ENCODE data around the gene MYO16. TPM values are rescaled to one million over a fixed set of nuclear protein-coding genes. Genes with fewer than 3 reads are reported as not detected.

Gene MYO16
- total and polyA plus RNA-seq, 4 experiments from 2014 or later, result 0.54 to 14.9 (median 6.3) TPM

DNA sequence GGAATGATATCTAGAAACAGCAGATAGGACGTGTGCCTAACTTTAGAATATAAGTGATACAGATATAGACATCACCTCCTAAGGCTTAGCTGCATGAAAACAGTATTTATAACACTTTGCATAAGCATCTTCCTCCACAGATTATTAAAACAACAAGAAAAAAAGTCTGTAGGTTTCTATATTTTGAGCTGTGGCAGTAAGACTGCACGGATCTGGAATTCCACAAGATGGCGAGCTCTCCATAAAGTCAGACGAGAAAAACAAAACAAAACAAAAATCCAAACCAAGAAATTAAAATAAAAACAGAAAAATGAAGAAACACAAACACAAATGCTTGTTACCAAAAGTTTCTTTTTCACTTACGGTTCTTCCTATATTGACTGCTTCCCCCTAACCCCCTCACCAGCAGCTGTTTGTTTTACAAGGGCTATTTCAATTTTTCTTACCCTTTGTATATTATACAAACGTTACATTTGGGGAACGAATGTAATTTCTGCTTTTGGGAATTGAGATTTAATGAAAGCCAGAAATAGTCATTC lies 285.8 kb downstream of the MYO16 start:
- H3K27ac Mint-ChIP-seq, result peak overlapping the region in 1 of 7 donors; percentile 74
- CTCF ChIA-PET (ENCODE audit: partially characterized antibody), result interaction anchor here (1.1 to 4.3 kb wide), 5 partner anchors 16 to 591 kb away, joined by 3 to 24 read pairs (median 3); no protein-coding TSS in a partner anchor
- no peak overlapping the region for H3K4me3 ChIP-seq (ENCODE audit: low read length in 2 of 2)

DNA sequence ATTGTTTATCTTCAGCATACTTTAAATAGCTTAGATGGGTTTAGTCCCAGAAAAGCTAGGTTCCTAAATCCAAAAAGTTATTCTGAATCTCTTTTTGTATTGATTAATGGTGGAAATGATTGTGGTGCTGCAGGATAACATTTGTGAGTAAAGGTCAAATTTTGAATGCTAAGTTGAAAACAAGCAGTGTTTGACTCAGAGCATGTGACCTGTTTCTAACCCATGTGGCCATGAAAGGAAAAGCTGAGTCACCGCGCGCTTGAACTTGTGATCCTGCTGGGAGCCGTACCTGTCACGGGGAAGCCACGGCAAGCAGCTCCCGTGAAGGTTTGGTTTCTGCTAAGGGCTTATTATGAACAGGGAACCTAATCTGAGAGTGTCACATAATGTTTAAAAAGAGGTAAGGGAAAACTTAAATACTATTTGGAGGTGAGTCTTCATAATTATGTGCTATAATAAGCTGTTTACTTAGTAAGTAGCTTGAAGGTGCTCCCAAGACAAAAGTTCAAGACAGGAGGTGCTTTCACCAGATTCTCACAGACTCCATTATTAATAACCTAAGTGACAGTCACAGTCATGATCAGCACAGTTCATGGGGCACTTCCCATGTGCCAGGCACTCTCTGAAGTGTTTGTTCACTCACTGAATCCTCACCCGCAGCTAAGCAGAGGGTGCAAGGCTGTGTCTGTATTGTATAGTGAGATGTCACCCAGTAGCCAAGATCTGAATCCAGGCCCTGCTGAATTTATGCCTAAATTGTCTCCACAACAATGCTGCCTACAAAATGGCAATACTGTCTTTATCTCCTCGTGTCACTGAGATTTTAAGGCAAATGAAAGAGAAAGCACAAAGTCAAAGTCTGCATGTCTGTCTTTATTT lies 286.5 kb downstream of the MYO16 start:
- POLR2A ChIA-PET (ENCODE audit: partially characterized antibody), result interaction anchor here (1.4 kb wide), 1 partner anchor 871 kb away, joined by 3 read pairs; the partner anchor contains the start of gene IRS2

More for the DNA sequence above, 285.8 kb downstream of the MYO16 start:
- Histone ChIP-seq H3K27me3 (ENCODE audit: insufficient read depth, low read length) (no peaks in the 10 kb centered on the region), H3K4me1 (ENCODE audit: insufficient read depth, low read length) (peaks cover 16% of the 10 kb centered on the region), H3K36me3 (ENCODE audit: insufficient read depth, low read length) (no peaks in the 10 kb centered on the region), H3K27ac (ENCODE audit: low read depth, low read length) (no peak overlapping the region), H3K9me3 (ENCODE audit: control insufficient read depth in 1 of 2, low read length in 2 of 2) (no peaks in the 10 kb centered on the region)
- intact Hi-C loops (cut with micrococcal nuclease), result loop anchor here (2.0 to 5.0 kb wide), 2 partner anchors 688 to 870 kb away; no protein-coding TSS in a partner anchor
- no peak for DNase-seq
- peaks cover 0 to 3% (median 0%) of the 10 kb centered on the region in 8 donors for H3K9me3 Mint-ChIP-seq
- peak overlapping the region in 2 of 8 donors; percentile 69 to 86 for H3K4me3 Mint-ChIP-seq
- H3K27me3 Mint-ChIP-seq, result no peaks in the 10 kb centered on the region
- POLR2A ChIA-PET (ENCODE audit: partially characterized antibody), result interaction anchor here (1.4 kb wide), 1 partner anchor 872 kb away, joined by 3 read pairs; the partner anchor contains the start of gene IRS2
- H3K4me1 Mint-ChIP-seq, result peaks cover 10 to 17% (median 13%) of the 10 kb centered on the region in 4 donors
- no peaks in the 10 kb centered on the region for H3K36me3 Mint-ChIP-seq

DNA sequence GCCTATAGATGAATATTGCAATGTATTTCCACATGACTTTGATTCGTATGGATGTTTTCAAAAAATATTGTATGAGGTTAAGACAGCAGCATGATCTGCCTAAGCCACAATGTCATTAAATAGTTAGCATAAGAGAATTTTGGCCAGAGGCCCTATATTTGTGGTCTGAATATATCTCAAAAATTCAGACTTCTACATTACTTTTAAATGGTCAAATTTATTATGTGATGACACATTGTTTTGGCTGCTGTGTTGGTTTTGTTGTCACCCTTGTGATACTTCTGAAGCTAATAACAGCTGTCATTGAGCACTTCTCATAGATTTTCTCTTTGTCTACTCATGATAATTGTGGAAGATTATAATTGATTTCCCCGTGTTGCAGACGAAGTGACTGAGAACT lies 288.2 kb downstream of the MYO16 start:
- intact Hi-C loops (cut with micrococcal nuclease), result loop anchor here (5.0 kb wide), 1 partner anchor 690 kb away; no protein-coding TSS in a partner anchor
- ChIA-PET POLR2A (ENCODE audit: partially characterized antibody) (no interaction called here), CTCF (ENCODE audit: partially characterized antibody) (interaction anchor here (1.4 kb wide), 1 partner anchor 43 kb away, joined by 3 read pairs; no protein-coding TSS in a partner anchor)
- H3K4me1 ChIP-seq (ENCODE audit: insufficient read depth, low read length), result peaks cover 16% of the 10 kb centered on the region
- H3K9me3 ChIP-seq (ENCODE audit: control insufficient read depth in 1 of 2, low read length in 2 of 2), result no peaks in the 10 kb centered on the region
- Mint-ChIP-seq H3K27ac (peak overlapping the region in 1 of 7 donors; percentile 25), H3K27me3 (no peaks in the 10 kb centered on the region), H3K9me3 (peaks cover 0 to 2% (median 0%) of the 10 kb centered on the region in 8 donors), H3K4me3 (no peak overlapping the region), H3K36me3 (no peaks in the 10 kb centered on the region), H3K4me1 (peaks cover 10 to 17% (median 13%) of the 10 kb centered on the region in 4 donors)
- H3K27ac ChIP-seq (ENCODE audit: low read depth, low read length), result no peak overlapping the region
- no peaks in the 10 kb centered on the region for H3K27me3 ChIP-seq (ENCODE audit: insufficient read depth, low read length)
- DNase-seq, result no peak
- H3K4me3 ChIP-seq (ENCODE audit: low read length in 2 of 2), result no peak overlapping the region
- H3K36me3 ChIP-seq (ENCODE audit: insufficient read depth, low read length), result no peaks in the 10 kb centered on the region

More for the DNA sequence above, 286.5 kb downstream of the MYO16 start:
- H3K36me3 Mint-ChIP-seq, result no peaks in the 10 kb centered on the region
- CTCF ChIA-PET (ENCODE audit: partially characterized antibody), result interaction anchor here (1.1 to 4.3 kb wide), 4 partner anchors 20 to 592 kb away, joined by 3 to 24 read pairs (median 4); no protein-coding TSS in a partner anchor
- H3K27me3 Mint-ChIP-seq, result no peaks in the 10 kb centered on the region
- no peaks in the 10 kb centered on the region for H3K36me3 ChIP-seq (ENCODE audit: insufficient read depth, low read length)
- peaks cover 10 to 17% (median 13%) of the 10 kb centered on the region in 4 donors for H3K4me1 Mint-ChIP-seq
- no peak overlapping the region for H3K4me3 ChIP-seq (ENCODE audit: low read length in 2 of 2)
- intact Hi-C loops (cut with micrococcal nuclease), result loop anchor here (2.0 to 5.0 kb wide), 2 partner anchors 689 to 869 kb away; no protein-coding TSS in a partner anchor
- DNase-seq, result peak; percentile 19 to 84 (median 30)
- peaks cover 16% of the 10 kb centered on the region for H3K4me1 ChIP-seq (ENCODE audit: insufficient read depth, low read length)
- no peaks in the 10 kb centered on the region for H3K27me3 ChIP-seq (ENCODE audit: insufficient read depth, low read length)
- no peaks in the 10 kb centered on the region for H3K9me3 ChIP-seq (ENCODE audit: control insufficient read depth in 1 of 2, low read length in 2 of 2)
- peak overlapping the region in 7 of 8 donors; percentile 69 to 86 (median 78) for H3K4me3 Mint-ChIP-seq
- H3K27ac Mint-ChIP-seq, result peak overlapping the region in 6 of 7 donors; percentile 32 to 81 (median 71)
- H3K9me3 Mint-ChIP-seq, result peaks cover 0 to 3% (median 0%) of the 10 kb centered on the region in 8 donors
- no peak overlapping the region for H3K27ac ChIP-seq (ENCODE audit: low read depth, low read length)

DNA sequence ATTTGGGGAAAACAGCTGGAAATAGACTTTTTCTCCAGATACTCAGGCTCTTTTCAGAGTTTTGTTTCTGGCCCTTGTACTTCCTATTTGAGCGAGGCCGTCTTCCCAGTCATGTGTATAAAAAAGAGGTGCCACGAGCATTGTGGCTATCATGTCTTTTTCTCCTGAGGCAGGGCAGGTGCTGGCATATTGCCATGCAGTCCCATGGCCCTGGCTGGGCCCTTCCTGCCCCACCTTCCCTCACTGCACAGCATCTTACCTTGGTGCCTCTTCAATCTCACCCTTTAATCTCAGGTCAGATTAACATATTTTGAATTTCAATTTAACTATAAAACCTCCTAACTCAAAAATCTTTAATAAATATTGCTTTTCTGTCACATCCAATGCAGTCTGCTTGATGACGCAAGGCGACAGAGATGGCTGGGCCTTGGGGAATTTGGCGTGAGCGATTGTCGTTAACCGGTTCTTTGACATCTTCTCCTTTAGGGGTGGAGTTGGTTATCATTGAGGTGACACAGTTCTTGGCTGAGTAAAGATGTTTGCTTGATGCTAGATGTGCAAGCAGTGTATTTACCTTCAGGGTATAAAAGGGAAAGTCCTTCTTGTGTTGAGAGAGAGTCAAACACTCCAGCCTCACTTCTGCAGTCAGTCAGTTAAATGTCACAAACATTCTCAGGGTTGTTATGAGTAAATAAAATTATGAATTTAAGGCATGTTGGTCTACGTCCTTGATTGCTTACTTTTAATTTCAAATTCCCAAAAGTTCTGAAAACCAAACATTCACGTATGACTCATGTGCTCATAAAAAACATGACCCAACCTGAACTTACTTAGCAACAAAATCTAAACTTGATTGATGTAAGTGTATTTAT lies 289.9 kb downstream of the MYO16 start:
- peaks cover 0 to 2% (median 0%) of the 10 kb centered on the region in 8 donors for H3K9me3 Mint-ChIP-seq
- H3K27me3 Mint-ChIP-seq, result no peaks in the 10 kb centered on the region
- Histone ChIP-seq H3K9me3 (ENCODE audit: control insufficient read depth in 1 of 2, low read length in 2 of 2) (no peaks in the 10 kb centered on the region), H3K4me1 (ENCODE audit: insufficient read depth, low read length) (peaks cover 16% of the 10 kb centered on the region), H3K27me3 (ENCODE audit: insufficient read depth, low read length) (no peaks in the 10 kb centered on the region), H3K4me3 (ENCODE audit: low read length in 2 of 2) (no peak overlapping the region), H3K27ac (ENCODE audit: low read depth, low read length) (no peak overlapping the region), H3K36me3 (ENCODE audit: insufficient read depth, low read length) (no peaks in the 10 kb centered on the region)
- ChIA-PET CTCF (ENCODE audit: partially characterized antibody) (no interaction called here), POLR2A (ENCODE audit: partially characterized antibody) (no interaction called here)
- intact Hi-C loops (cut with micrococcal nuclease), result loop anchor here (5.0 kb wide), 1 partner anchor 692 kb away; no protein-coding TSS in a partner anchor
- H3K4me1 Mint-ChIP-seq, result peaks cover 10 to 17% (median 13%) of the 10 kb centered on the region in 4 donors
- H3K27ac Mint-ChIP-seq, result no peak overlapping the region
- H3K36me3 Mint-ChIP-seq, result no peaks in the 10 kb centered on the region
- H3K4me3 Mint-ChIP-seq, result no peak overlapping the region
- DNase-seq, result no peak

DNA sequence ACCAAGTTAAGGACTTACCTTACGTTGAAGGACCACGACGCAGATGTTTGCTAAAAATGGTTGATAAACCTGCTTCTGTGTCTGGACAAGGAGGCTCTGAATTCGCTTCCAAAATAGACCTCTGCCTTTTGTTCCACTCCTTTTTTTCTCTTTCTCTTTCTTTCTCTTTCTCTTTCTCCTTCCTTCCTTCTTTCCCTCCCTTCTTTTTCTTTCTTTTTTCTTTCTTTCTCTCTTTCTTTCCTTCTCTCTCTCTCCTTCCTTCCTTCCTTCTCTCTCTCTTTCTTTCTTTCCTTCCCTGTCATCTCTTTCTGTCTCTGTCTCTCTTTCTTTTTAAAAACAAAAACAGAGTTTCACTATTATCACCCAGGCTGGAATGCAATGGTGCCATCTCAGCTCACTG lies 290.7 kb downstream of the MYO16 start:
- ChIA-PET CTCF (ENCODE audit: partially characterized antibody) (interaction anchor here (1.2 kb wide), 1 partner anchor 25 kb away, joined by 3 read pairs; no protein-coding TSS in a partner anchor), POLR2A (ENCODE audit: partially characterized antibody) (no interaction called here)
- Mint-ChIP-seq H3K36me3 (no peaks in the 10 kb centered on the region), H3K27me3 (no peaks in the 10 kb centered on the region), H3K27ac (no peak overlapping the region), H3K4me1 (peaks cover 9 to 14% (median 11%) of the 10 kb centered on the region in 4 donors), H3K9me3 (peaks cover 0 to 2% (median 0%) of the 10 kb centered on the region in 8 donors), H3K4me3 (peak overlapping the region in 1 of 8 donors; percentile 43)
- Histone ChIP-seq H3K27me3 (ENCODE audit: insufficient read depth, low read length) (no peaks in the 10 kb centered on the region), H3K4me3 (ENCODE audit: low read length in 2 of 2) (no peak overlapping the region), H3K9me3 (ENCODE audit: control insufficient read depth in 1 of 2, low read length in 2 of 2) (no peaks in the 10 kb centered on the region), H3K4me1 (ENCODE audit: insufficient read depth, low read length) (peaks cover 12% of the 10 kb centered on the region), H3K27ac (ENCODE audit: low read depth, low read length) (no peak overlapping the region), H3K36me3 (ENCODE audit: insufficient read depth, low read length) (no peaks in the 10 kb centered on the region)
- DNase-seq, result no peak
- intact Hi-C loops (cut with micrococcal nuclease), result no loop called here

DNA sequence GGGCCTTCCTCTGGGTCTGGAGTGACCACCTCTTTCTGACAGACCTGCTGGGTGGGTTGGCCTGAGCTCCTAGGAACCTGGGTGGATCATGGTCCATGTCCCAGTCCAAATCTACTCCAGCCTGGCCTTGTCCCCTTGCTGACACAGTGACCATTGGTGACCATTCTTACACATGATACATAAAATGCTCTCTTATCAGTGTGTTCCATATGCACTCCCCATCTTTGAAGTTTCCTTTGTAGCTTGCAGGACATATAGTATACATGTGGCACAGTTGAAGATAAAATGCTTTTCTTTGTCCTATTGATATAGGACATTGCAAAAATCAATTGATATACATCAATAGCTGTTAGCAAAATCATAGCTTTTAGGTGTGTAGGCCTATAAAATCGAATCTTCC lies 291.8 kb downstream of the MYO16 start:
- Mint-ChIP-seq H3K9me3 (peaks cover 0 to 2% (median 0%) of the 10 kb centered on the region in 8 donors), H3K4me1 (peaks cover 1 to 3% (median 1%) of the 10 kb centered on the region in 4 donors), H3K27ac (no peak overlapping the region), H3K27me3 (peaks cover 1 to 2% of the 10 kb centered on the region in 2 donors), H3K4me3 (no peak overlapping the region), H3K36me3 (no peaks in the 10 kb centered on the region)
- ChIA-PET CTCF (ENCODE audit: partially characterized antibody) (interaction anchor here (1.2 kb wide), 1 partner anchor 26 kb away, joined by 3 read pairs; no protein-coding TSS in a partner anchor), POLR2A (ENCODE audit: partially characterized antibody) (no interaction called here)
- Histone ChIP-seq H3K4me3 (ENCODE audit: low read length in 2 of 2) (no peak overlapping the region), H3K36me3 (ENCODE audit: insufficient read depth, low read length) (no peaks in the 10 kb centered on the region), H3K27ac (ENCODE audit: low read depth, low read length) (no peak overlapping the region), H3K27me3 (ENCODE audit: insufficient read depth, low read length) (no peaks in the 10 kb centered on the region), H3K4me1 (ENCODE audit: insufficient read depth, low read length) (peaks cover 1% of the 10 kb centered on the region), H3K9me3 (ENCODE audit: control insufficient read depth in 1 of 2, low read length in 2 of 2) (no peaks in the 10 kb centered on the region)
- intact Hi-C loops (cut with micrococcal nuclease), result no loop called here
- DNase-seq, result no peak

All from CD4-positive, alpha-beta memory T cell (primary cell).